ENCODE measurements around the gene CNR1. TPM values are rescaled to one million over a fixed set of nuclear protein-coding genes. Genes with fewer than 3 reads are reported as not detected.

CNR1 gene
- total RNA-seq, 1 donor from 2014 or later, result 1.00 TPM

Other genes with a start within 250 kb of the CNR1 start
- gene SPACA1, start 118.5 kb downstream of the CNR1 start, total RNA-seq, result not detected in 2 replicates